Cardiac muscle cell (in vitro differentiated cells and primary cell): ENCODE data around the gene PXT1. TPM values are rescaled to one million over a fixed set of nuclear protein-coding genes. Genes with fewer than 3 reads are reported as not detected.
"Not testable (repeated sequence)": the region's sequence is repeated elsewhere in the genome, so short reads cannot be mapped to it uniquely, and the experiment has no call there.

Experiments
- DNase-seq, 2 donors: peaks; one replicate each; pipeline versions ENCODE4 v3.0.0 to v3.0.0-alpha.2; 2010 to 2017; ENCODE audit warnings: low read depth in 1 of 2, low spot score in 1 of 2
- H3K27ac ChIP-seq: fragments of 200-600 bp; sonication (generic); 2 replicates; pipeline ENCODE4 v1.5.1; 2016
- H3K27me3 ChIP-seq: fragments of 200-600 bp; sonication (generic); 2 replicates; pipeline ENCODE4 v1.6.0; 2016; ENCODE audit warnings: control low read depth
- H3K36me3 ChIP-seq: fragments of 200-600 bp; sonication (generic); 2 replicates; pipeline ENCODE4 v1.5.1; 2016; ENCODE audit warnings: control low read depth
- H3K4me1 ChIP-seq: fragments of 200-600 bp; sonication (generic); 2 replicates; pipeline ENCODE4 v1.8.1; 2017; ENCODE audit warnings: low read depth, mild to moderate bottlenecking, mixed run types
- H3K4me3 ChIP-seq: fragments of 200-600 bp; sonication (generic); 2 replicates; pipeline ENCODE4 v1.5.1; 2016; ENCODE audit warnings: mild to moderate bottlenecking
- H3K9me3 ChIP-seq: fragments of 200-600 bp; sonication (generic); 2 replicates; pipeline ENCODE4 v1.5.1; 2017; ENCODE audit warnings: low read depth, mild to moderate bottlenecking, control low read depth
- CTCF ChIP-seq: IDR thresholded peaks from 2 replicates; pipeline ENCODE4 v1.5.1; 2012; ENCODE audit warnings: low read depth, mild to moderate bottlenecking, low read length
- polyA plus RNA-seq: library from polyadenylated mRNA; unstranded; fragments of >200 nt; fragmentation: Nextera tagmentation; extraction: Ambion mirVana; gene quantifications from 2 replicates; pipeline ENCODE4 v1.2.1, GENCODE V29; 2016
- total RNA-seq: library from RNA; depleted of rRNA; stranded (reverse); fragments of >200 nt; gene quantifications from 2 replicates; pipeline ENCODE4 v1.2.3, GENCODE V29; 2016

Gene PXT1
- total and polyA plus RNA-seq, 2 experiments from 2014 or later: 0.31 TPM; not detected in 1

GRCh38 chr6:36460916-36461315 lies 18.3 kb upstream of the PXT1 start:
- Histone ChIP-seq H3K4me3 (no peak overlapping the region), H3K9me3 (no peaks in the 10 kb centered on the region), H3K27me3 (no peaks in the 10 kb centered on the region), H3K27ac (no peak overlapping the region), H3K36me3 (no peaks in the 10 kb centered on the region), H3K4me1 (peaks cover 24% of the 10 kb centered on the region)
- no peak for TF ChIP-seq CTCF
- no peak for DNase-seq

GRCh38 chr6:36459501-36459900 lies 16.8 kb upstream of the PXT1 start:
- Histone ChIP-seq H3K4me1 (peaks cover 24% of the 10 kb centered on the region), H3K9me3 (no peaks in the 10 kb centered on the region), H3K27ac (peak overlapping the region; percentile 36), H3K27me3 (no peaks in the 10 kb centered on the region), H3K4me3 (no peak overlapping the region), H3K36me3 (no peaks in the 10 kb centered on the region)
- DNase-seq: no peak
- TF ChIP-seq CTCF: no peak

- H3K4me3 ChIP-seq: no peak overlapping the region
- peaks cover 5% of the 10 kb centered on the region for H3K36me3 ChIP-seq
- peaks cover 9% of the 10 kb centered on the region for H3K4me1 ChIP-seq
- H3K27me3 ChIP-seq: no peaks in the 10 kb centered on the region
- H3K9me3 ChIP-seq: no peaks in the 10 kb centered on the region
- no peak for DNase-seq
- H3K27ac ChIP-seq: peak overlapping the region; percentile 13
- TF ChIP-seq CTCF: no peak
Observed at GRCh38 chr6:36455486-36456027, 12.9 kb upstream of the PXT1 start.

DNA sequence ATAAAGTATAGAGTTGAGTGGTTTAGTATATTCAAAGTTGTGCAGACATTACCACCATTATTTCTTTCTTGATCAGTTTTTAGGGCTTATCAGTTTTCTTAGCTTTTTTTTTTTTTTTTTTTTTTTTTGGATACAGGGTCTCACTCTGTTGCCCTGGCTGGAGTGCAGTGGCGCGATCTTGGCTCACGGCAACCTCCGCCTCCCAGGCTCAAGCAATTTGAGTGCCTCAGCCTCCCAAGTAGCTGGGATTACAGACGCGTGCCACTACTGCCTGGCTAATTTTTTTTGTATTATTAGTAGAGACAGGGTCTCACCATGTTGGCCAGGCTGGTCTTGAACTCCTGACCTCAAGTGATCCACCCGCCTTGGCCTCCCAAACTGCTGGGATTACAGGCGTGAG lies 10.2 kb upstream of the PXT1 start:
- not testable (repeated sequence) for DNase-seq

DNA sequence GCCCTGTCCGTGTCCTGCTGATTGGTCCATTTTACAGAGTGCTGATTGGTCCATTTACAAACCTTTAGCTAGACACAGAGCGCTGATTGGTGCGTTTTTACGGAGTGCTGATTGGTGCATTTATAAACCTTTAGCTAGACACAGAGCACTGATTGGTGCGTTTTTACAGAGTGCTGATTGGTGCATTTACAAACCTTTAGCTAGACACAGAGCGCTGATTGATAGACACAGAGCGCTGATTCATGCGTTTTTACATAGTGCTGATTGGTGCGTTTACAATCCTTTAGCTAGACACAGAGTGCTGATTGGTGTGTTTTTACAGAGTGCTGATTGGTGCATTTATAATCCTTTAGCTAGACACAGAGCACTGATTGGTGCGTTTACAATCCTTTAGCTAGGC lies 6.5 kb upstream of the PXT1 start:
- not testable (repeated sequence) for DNase-seq, H3K4me1 ChIP-seq, H3K27me3 ChIP-seq, H3K27ac ChIP-seq, H3K9me3 ChIP-seq, H3K4me3 ChIP-seq, H3K36me3 ChIP-seq

More for the DNA sequence above, 10.2 kb upstream of the PXT1 start:
- not testable (repeated sequence) for H3K36me3 ChIP-seq, H3K27me3 ChIP-seq, H3K4me3 ChIP-seq, H3K4me1 ChIP-seq, H3K27ac ChIP-seq, H3K9me3 ChIP-seq

DNA sequence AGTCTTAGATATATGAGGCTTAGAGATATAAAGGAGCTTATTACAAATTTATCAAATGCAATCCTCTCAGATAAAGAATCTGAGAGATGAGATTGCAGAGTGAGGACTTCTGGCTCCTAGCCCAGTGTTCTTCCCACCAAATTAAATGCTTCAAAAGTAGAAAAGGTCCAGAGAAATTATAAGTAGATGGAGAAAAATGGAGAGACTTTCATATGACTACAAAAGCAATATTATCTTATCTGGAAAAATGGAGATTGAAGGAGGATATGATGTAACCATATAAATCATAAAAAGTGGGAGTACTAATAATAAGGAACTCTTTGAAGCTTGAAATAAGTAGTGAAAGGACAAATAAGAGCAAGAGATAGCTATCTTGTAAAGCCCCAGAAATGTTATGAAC lies 3.0 kb upstream of the PXT1 start:
- TF ChIP-seq CTCF: no peak
- Histone ChIP-seq H3K27ac (no peak overlapping the region), H3K4me3 (no peak overlapping the region), H3K27me3 (no peaks in the 10 kb centered on the region), H3K4me1 (peaks cover 18% of the 10 kb centered on the region), H3K9me3 (no peaks in the 10 kb centered on the region), H3K36me3 (no peaks in the 10 kb centered on the region)
- DNase-seq: peak in 1 of 2 donors; percentile 8

DNA sequence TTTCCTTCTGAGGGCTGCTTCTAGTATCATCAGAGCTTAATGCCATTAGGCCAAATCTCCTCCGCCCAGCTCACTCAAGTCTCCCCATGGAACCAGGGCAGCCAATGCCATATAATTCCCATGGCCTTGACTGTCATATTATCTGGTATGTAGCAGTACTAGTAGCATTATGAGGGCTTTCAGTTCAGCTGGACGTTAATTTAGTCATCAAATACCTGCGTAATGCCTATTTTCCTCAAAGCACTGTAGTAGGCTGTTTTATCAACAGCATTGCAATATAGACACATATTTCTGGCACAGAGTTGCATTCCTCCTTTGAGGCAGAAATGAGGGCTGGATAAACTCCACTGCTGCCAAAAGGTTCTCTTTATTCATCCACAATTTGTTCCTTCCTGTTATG lies 1.8 kb upstream of the PXT1 start:
- peak in 1 of 2 donors; percentile 97 for DNase-seq
- no peaks in the 10 kb centered on the region for H3K27me3 ChIP-seq
- peaks cover 18% of the 10 kb centered on the region for H3K4me1 ChIP-seq
- no peaks in the 10 kb centered on the region for H3K9me3 ChIP-seq
- TF ChIP-seq CTCF: no peak
- peak overlapping the region; percentile 98 for H3K27ac ChIP-seq
- H3K36me3 ChIP-seq: no peaks in the 10 kb centered on the region
- H3K4me3 ChIP-seq: peak overlapping the region; percentile 99
